ENCODE results near the gene MFRP.
A peak's percentile ranks its signal among the peaks of the same experiment; 100 is the strongest.

MFRP gene

GRCh38 chr11:119330237-119330636 lies 16.3 kb downstream of the MFRP start:
- TF ChIP-seq ZNF274 (IDR thresholded peaks at IDR 0.05; ENCODE audit: low read depth, low read length): no peak
- no peak overlapping the region for H3K4me3 ChIP-seq (ENCODE audit: low read length)

GRCh38 chr11:119329320-119329719 lies 17.2 kb downstream of the MFRP start:
- H3K4me3 ChIP-seq (ENCODE audit: low read length): no peak overlapping the region
- no peak for TF ChIP-seq ZNF274 (IDR thresholded peaks at IDR 0.05; ENCODE audit: low read depth, low read length)

GRCh38 chr11:119324189-119324588 lies 22.3 kb downstream of the MFRP start:
- no peak for TF ChIP-seq ZNF274 (IDR thresholded peaks at IDR 0.05; ENCODE audit: low read depth, low read length)
- H3K4me3 ChIP-seq (ENCODE audit: low read length): no peak overlapping the region

GRCh38 chr11:119323532-119324033 lies 22.9 kb downstream of the MFRP start:
- no peak overlapping the region for H3K4me3 ChIP-seq (ENCODE audit: low read length)
- no peak for TF ChIP-seq ZNF274 (IDR thresholded peaks at IDR 0.05; ENCODE audit: low read depth, low read length)

- TF ChIP-seq ZNF274 (IDR thresholded peaks at IDR 0.05; ENCODE audit: low read depth, low read length): no peak
- H3K4me3 ChIP-seq (ENCODE audit: low read length): no peak overlapping the region
Observed at GRCh38 chr11:119322921-119323531, 23.5 kb downstream of the MFRP start.

- no peak for TF ChIP-seq ZNF274 (IDR thresholded peaks at IDR 0.05; ENCODE audit: low read depth, low read length)
- H3K4me3 ChIP-seq (ENCODE audit: low read length): no peak overlapping the region
Observed at GRCh38 chr11:119322360-119322739, 24.2 kb downstream of the MFRP start.

- peak overlapping the region; percentile 47; the same call in 1 of the 2 replicates for H3K4me3 ChIP-seq (ENCODE audit: low read length)
- TF ChIP-seq ZNF274 (IDR thresholded peaks at IDR 0.05; ENCODE audit: low read depth, low read length): no peak
Observed at GRCh38 chr11:119320776-119321524, 25.6 kb downstream of the MFRP start.

- peak overlapping the region; percentile 47; the same call in 1 of the 2 replicates for H3K4me3 ChIP-seq (ENCODE audit: low read length)
- TF ChIP-seq ZNF274 (IDR thresholded peaks at IDR 0.05; ENCODE audit: low read depth, low read length): no peak
Observed at GRCh38 chr11:119320240-119320775, 26.2 kb downstream of the MFRP start.

GRCh38 chr11:119319700-119320239 lies 26.7 kb downstream of the MFRP start:
- TF ChIP-seq ZNF274 (IDR thresholded peaks at IDR 0.05; ENCODE audit: low read depth, low read length): no peak
- no peak overlapping the region for H3K4me3 ChIP-seq (ENCODE audit: low read length)

- no peak for TF ChIP-seq ZNF274 (IDR thresholded peaks at IDR 0.05; ENCODE audit: low read depth, low read length)
- no peak overlapping the region for H3K4me3 ChIP-seq (ENCODE audit: low read length)
Observed at GRCh38 chr11:119319136-119319699, 27.3 kb downstream of the MFRP start.

GRCh38 chr11:119318240-119319135 lies 28.0 kb downstream of the MFRP start:
- no peak overlapping the region for H3K4me3 ChIP-seq (ENCODE audit: low read length)
- TF ChIP-seq ZNF274 (IDR thresholded peaks at IDR 0.05; ENCODE audit: low read depth, low read length): no peak

GRCh38 chr11:119317592-119318239 lies 28.8 kb downstream of the MFRP start:
- no peak for TF ChIP-seq ZNF274 (IDR thresholded peaks at IDR 0.05; ENCODE audit: low read depth, low read length)
- H3K4me3 ChIP-seq (ENCODE audit: low read length): no peak overlapping the region
